Measurements from ENCODE around the gene SNAPC3. TPM values are rescaled to one million over a fixed set of nuclear protein-coding genes. Genes with fewer than 3 reads are reported as not detected.

The SNAPC3 gene
- total RNA-seq, 1 donor from 2014 or later, result 31.3 TPM

DNA sequence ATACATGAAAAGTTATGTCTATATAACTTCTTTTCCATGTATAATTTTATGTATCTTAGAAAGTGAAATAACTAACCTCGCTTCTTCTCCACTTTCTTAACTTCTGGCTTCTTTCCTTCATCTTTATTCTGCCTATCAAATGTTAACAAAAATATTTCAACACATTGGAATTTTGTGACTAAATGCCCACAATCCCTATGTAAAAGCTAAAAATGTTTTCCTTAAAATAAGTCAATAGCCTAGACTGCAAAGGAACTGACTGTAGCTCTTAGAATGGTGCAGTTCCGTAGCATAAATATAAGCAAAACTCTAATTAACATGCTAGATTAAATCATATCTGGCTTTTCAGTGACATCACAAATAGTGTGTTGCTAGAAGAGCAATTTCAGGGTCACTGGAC, 47.2 kb downstream of the SNAPC3 start:
- Histone ChIP-seq H3K27ac (no peak overlapping the region), H3K36me3 (peaks cover 54% of the 10 kb centered on the region), H3K9me3 (no peaks in the 10 kb centered on the region), H3K4me3 (no peak overlapping the region), H3K27me3 (no peaks in the 10 kb centered on the region), H3K4me1 (no peaks in the 10 kb centered on the region)
- TF ChIP-seq, protein P1, sequence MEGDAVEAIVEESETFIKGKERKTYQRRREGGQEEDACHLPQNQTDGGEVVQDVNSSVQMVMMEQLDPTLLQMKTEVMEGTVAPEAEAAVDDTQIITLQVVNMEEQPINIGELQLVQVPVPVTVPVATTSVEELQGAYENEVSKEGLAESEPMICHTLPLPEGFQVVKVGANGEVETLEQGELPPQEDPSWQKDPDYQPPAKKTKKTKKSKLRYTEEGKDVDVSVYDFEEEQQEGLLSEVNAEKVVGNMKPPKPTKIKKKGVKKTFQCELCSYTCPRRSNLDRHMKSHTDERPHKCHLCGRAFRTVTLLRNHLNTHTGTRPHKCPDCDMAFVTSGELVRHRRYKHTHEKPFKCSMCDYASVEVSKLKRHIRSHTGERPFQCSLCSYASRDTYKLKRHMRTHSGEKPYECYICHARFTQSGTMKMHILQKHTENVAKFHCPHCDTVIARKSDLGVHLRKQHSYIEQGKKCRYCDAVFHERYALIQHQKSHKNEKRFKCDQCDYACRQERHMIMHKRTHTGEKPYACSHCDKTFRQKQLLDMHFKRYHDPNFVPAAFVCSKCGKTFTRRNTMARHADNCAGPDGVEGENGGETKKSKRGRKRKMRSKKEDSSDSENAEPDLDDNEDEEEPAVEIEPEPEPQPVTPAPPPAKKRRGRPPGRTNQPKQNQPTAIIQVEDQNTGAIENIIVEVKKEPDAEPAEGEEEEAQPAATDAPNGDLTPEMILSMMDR (IDR thresholded peaks at IDR 0.05), result no peak
- ATAC-seq, result no peak
- no peak for DNase-seq
- intact Hi-C loops (cut with DNase I), result no loop called here

GRCh38 chr9:15475923-15476536, 53.4 kb downstream of the SNAPC3 start:
- ATAC-seq, result no peak
- Histone ChIP-seq H3K9me3 (no peaks in the 10 kb centered on the region), H3K4me3 (no peak overlapping the region), H3K4me1 (no peaks in the 10 kb centered on the region), H3K27ac (no peak overlapping the region), H3K27me3 (no peaks in the 10 kb centered on the region), H3K36me3 (peaks cover 26% of the 10 kb centered on the region)
- DNase-seq, result no peak
- intact Hi-C loops (cut with DNase I), result no loop called here
- TF ChIP-seq, protein P1 (IDR thresholded peaks at IDR 0.05), result no peak

DNA sequence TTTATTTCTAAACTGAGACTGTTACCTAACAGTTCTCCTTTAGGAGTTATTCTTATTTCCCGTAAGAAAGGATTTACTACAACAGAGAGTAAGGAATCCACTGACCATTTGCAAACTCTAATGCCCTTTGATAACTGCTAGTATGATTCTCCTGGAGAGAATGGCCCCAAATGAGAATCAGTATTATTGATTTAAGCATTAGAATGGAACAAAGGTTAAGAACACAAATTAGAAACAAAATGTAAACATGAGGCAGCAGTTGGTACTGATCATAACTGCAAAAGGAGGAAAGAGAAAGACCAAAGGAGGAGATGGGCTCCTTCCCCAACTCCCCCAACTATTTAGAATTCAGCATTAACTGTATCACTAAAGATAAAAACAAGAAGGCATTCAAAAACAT, 57.4 kb downstream of the SNAPC3 start:
- H3K9me3 ChIP-seq, result no peaks in the 10 kb centered on the region
- ATAC-seq (no peak), DNase-seq (no peak)
- H3K36me3 ChIP-seq, result peaks cover 23% of the 10 kb centered on the region
- TF ChIP-seq, protein P1 (IDR thresholded peaks at IDR 0.05), result no peak
- no peak overlapping the region for H3K27ac ChIP-seq
- H3K27me3 ChIP-seq, result no peaks in the 10 kb centered on the region
- no peak overlapping the region for H3K4me3 ChIP-seq
- intact Hi-C loops (cut with DNase I), result no loop called here
- H3K4me1 ChIP-seq, result no peaks in the 10 kb centered on the region

DNA sequence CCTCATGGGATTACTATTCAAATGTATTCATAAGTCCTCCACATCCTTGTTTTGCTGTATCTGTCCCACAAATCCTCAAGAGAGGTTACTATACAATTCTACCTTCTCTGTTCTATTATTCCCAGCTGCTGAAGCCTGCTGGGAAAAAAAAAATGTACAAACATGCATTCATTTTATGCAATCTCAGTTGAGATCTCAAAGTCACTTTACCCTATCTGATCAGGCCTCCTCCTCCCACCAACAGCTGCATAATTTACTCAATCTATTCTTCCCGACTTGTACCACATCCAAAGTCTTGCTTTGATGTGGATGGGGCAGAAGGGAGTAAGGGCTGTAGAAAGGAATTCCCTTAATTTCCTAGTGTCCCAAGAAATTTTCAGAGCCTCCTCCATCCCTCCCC, 59.5 kb downstream of the SNAPC3 start:
- no peak for DNase-seq
- intact Hi-C loops (cut with DNase I), result no loop called here
- Histone ChIP-seq H3K36me3 (peaks cover 36% of the 10 kb centered on the region), H3K27ac (no peak overlapping the region), H3K27me3 (no peaks in the 10 kb centered on the region), H3K4me3 (no peak overlapping the region), H3K9me3 (no peaks in the 10 kb centered on the region), H3K4me1 (no peaks in the 10 kb centered on the region)
- no peak for ATAC-seq
- TF ChIP-seq, protein P1 (IDR thresholded peaks at IDR 0.05), result no peak

DNA sequence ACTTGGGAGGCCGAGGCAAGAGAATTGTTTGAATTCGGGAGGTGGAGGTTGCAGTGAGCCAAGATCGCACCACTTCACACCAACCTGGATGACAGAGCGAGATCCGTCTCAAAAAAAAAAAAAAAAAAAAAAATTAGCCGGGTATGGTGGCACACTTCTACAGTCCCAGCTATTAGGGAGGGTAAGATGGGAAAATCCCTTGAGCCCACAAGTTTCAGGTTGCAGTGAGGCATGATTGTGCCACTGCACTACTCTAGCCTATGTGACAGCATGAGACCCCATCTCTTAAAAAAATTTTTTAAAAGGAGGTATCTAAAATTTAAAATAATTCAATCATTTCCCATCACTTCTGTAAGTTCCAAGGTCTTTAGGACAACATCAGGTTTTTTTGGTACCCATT, 62.1 kb downstream of the SNAPC3 start:
- Histone ChIP-seq H3K9me3 (no peaks in the 10 kb centered on the region), H3K4me3 (no peak overlapping the region), H3K36me3 (peaks cover 29% of the 10 kb centered on the region), H3K27me3 (no peaks in the 10 kb centered on the region), H3K27ac (no peak overlapping the region), H3K4me1 (no peaks in the 10 kb centered on the region)
- ATAC-seq (no peak), DNase-seq (no peak)
- intact Hi-C loops (cut with DNase I), result no loop called here
- TF ChIP-seq, protein P1 (IDR thresholded peaks at IDR 0.05), result no peak

All from upper lobe of right lung (tissue), 1 donor.